Inferior parietal cortex (tissue), 1 donor: ENCODE data around the gene HLA-DMB.

Experiments
- DNase-seq: peaks from one replicate; pipeline ENCODE4 v3.0.0-alpha.2; 2016; ENCODE audit errors: extremely low spot score

HLA-DMB gene

GRCh38 chr6:32971581-32972352 lies 30.9 kb upstream of the HLA-DMB start:
- DNase-seq, result peak; percentile 100

GRCh38 chr6:32971242-32971580 lies 30.4 kb upstream of the HLA-DMB start:
- DNase-seq, result no peak

- DNase-seq, result peak; percentile 73
Observed at GRCh38 chr6:32970413-32971241, 29.8 kb upstream of the HLA-DMB start.

GRCh38 chr6:32969685-32970412 lies 29.0 kb upstream of the HLA-DMB start:
- DNase-seq, result peak; percentile 83

GRCh38 chr6:32968867-32969684 lies 28.2 kb upstream of the HLA-DMB start:
- DNase-seq, result peak; percentile 55

- DNase-seq, result peak; percentile 99
Observed at GRCh38 chr6:32968093-32968866, 27.5 kb upstream of the HLA-DMB start, which contains the start of gene BRD2. BRD2 (plus strand) TSS chr6:32968594; CDS start chr6:32972899, 4,305 bp downstream.

- peak; percentile 71 for DNase-seq
Observed at GRCh38 chr6:32967151-32968091, 26.6 kb upstream of the HLA-DMB start.

- DNase-seq, result no peak
Observed at GRCh38 chr6:32964776-32965175, 23.9 kb upstream of the HLA-DMB start.

- no peak for DNase-seq
Observed at GRCh38 chr6:32963866-32964265, 23.0 kb upstream of the HLA-DMB start.

- no peak for DNase-seq
Observed at GRCh38 chr6:32962213-32962826, 21.5 kb upstream of the HLA-DMB start.

GRCh38 chr6:32960563-32960962 lies 19.7 kb upstream of the HLA-DMB start:
- no peak for DNase-seq

- DNase-seq, result no peak
Observed at GRCh38 chr6:32956176-32956575, 15.3 kb upstream of the HLA-DMB start.

GRCh38 chr6:32954986-32955802 lies 14.4 kb upstream of the HLA-DMB start:
- no peak for DNase-seq

- DNase-seq, result no peak
Observed at GRCh38 chr6:32954267-32954666, 13.4 kb upstream of the HLA-DMB start.

GRCh38 chr6:32953775-32954174 lies 12.9 kb upstream of the HLA-DMB start:
- DNase-seq, result no peak

GRCh38 chr6:32952817-32953739 lies 12.2 kb upstream of the HLA-DMB start, which contains the start of gene HLA-DMA:
HLA-DMA (minus strand) TSS chr6:32953097; CDS start chr6:32953036, 61 bp downstream.
- peak; percentile 77 for DNase-seq

- no peak for DNase-seq
Observed at GRCh38 chr6:32950449-32950848, 9.6 kb upstream of the HLA-DMB start.
